Nephron progenitor cell (in vitro differentiated cells): ENCODE measurements around the gene NTSR2.

Experiments used
- DNase-seq: peaks from one replicate; pipeline ENCODE4 v3.0.0; 2021
- H3K27ac Mint-ChIP-seq: 2 replicates; pipeline ENCODE4 v1.8.0; 2021; ENCODE audit warnings: mild to moderate bottlenecking, moderate library complexity, mixed read lengths
- H3K27me3 Mint-ChIP-seq: 2 replicates; pipeline ENCODE4 v1.8.0; 2021; ENCODE audit warnings: mild to moderate bottlenecking, low read depth, mixed read lengths; ENCODE audit not compliant: poor library complexity
- H3K36me3 Mint-ChIP-seq: 2 replicates; pipeline ENCODE4 v1.8.0; 2021; ENCODE audit warnings: low read depth, mixed read lengths
- H3K4me1 Mint-ChIP-seq: 2 replicates; pipeline ENCODE4 v1.8.0; 2021; ENCODE audit warnings: mixed read lengths
- H3K4me3 Mint-ChIP-seq: 2 replicates; pipeline ENCODE4 v1.8.0; 2021; ENCODE audit warnings: mild to moderate bottlenecking, moderate library complexity, mixed read lengths
- H3K9me3 Mint-ChIP-seq: 2 replicates; pipeline ENCODE4 v1.8.0; 2021; ENCODE audit warnings: mild to moderate bottlenecking, moderate library complexity, mixed read lengths
- TF ChIP-seq, protein P1 (sequence below): fragments of 200-600 bp; sonication (generic); IDR thresholded peaks from 2 replicates; pipeline ENCODE4 v1.5.0; 2021; ENCODE audit warnings: antibody characterized with exemption

The NTSR2 gene

DNA sequence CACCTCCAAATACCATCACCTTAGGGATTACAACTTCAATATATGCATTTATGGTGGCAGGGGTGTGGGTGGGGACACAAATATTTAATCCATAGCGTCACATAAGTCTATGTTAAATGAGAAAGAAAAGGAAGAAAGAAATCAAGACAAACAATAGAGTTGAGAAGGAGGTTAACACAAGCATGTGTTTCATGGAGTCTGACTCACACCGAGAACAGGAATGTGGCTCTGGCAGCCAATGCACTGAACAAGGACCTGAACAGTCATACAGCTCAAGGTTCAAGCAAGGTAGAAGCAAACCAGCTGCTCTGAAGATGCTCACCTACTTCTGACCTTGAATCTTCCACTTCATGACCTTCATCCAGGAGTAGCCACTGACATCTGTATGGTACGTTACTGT is 40.2 kb upstream of the NTSR2 start:
- H3K4me3 Mint-ChIP-seq, result no peak overlapping the region
- H3K27ac Mint-ChIP-seq, result no peak overlapping the region
- TF ChIP-seq, protein P1, sequence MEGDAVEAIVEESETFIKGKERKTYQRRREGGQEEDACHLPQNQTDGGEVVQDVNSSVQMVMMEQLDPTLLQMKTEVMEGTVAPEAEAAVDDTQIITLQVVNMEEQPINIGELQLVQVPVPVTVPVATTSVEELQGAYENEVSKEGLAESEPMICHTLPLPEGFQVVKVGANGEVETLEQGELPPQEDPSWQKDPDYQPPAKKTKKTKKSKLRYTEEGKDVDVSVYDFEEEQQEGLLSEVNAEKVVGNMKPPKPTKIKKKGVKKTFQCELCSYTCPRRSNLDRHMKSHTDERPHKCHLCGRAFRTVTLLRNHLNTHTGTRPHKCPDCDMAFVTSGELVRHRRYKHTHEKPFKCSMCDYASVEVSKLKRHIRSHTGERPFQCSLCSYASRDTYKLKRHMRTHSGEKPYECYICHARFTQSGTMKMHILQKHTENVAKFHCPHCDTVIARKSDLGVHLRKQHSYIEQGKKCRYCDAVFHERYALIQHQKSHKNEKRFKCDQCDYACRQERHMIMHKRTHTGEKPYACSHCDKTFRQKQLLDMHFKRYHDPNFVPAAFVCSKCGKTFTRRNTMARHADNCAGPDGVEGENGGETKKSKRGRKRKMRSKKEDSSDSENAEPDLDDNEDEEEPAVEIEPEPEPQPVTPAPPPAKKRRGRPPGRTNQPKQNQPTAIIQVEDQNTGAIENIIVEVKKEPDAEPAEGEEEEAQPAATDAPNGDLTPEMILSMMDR, result no peak
- H3K27me3 Mint-ChIP-seq, result peaks cover 11% of the 10 kb centered on the region
- DNase-seq, result no peak
- peaks cover 5% of the 10 kb centered on the region for H3K9me3 Mint-ChIP-seq
- peaks cover 8% of the 10 kb centered on the region for H3K4me1 Mint-ChIP-seq
- H3K36me3 Mint-ChIP-seq, result no peaks in the 10 kb centered on the region

DNA sequence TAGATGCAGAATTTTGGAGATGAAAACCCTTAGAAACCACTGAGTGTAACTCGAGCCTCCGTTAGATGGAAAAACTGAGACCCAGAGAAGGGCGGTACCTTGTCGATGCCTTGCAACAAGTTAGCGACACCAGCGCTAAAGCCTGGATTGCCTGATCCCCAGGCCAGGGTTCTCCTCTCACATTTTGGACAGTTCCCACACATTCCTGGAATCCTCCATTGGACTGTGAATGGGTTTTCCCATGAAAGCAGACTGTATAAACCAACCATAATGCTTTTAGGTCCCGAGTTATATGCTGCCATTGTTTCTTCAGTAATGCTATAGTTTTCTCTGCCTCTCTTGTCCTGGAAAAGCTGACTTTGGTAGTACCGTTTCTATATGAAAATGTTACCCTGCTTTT is 39.3 kb upstream of the NTSR2 start:
- H3K27ac Mint-ChIP-seq, result no peak overlapping the region
- no peak overlapping the region for H3K4me3 Mint-ChIP-seq
- no peak for DNase-seq
- H3K27me3 Mint-ChIP-seq, result peaks cover 7% of the 10 kb centered on the region
- peaks cover 2% of the 10 kb centered on the region for H3K4me1 Mint-ChIP-seq
- peaks cover 6% of the 10 kb centered on the region for H3K9me3 Mint-ChIP-seq
- no peaks in the 10 kb centered on the region for H3K36me3 Mint-ChIP-seq
- TF ChIP-seq, protein P1, result no peak

DNA sequence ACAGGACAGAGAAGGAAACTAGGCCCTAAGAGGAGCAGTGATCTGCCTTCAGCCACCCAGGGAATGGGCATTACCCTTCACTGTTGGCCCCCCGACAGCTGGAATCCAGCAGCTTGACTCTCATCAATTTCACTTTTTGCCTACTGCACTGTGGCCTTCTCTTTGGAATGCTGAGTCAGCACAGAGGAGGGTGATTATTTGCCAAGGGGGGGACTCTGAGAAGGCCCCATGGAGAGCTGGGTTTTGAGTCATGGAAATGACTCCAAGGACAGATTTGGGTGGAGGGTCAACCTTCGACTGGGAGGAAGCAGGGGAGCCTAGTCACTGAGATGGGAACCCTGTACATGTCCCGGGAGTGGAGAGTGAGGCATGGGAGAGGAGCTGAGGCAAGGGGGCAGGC is 38.1 kb upstream of the NTSR2 start:
- Mint-ChIP-seq H3K27ac (no peak overlapping the region), H3K9me3 (peaks cover 6% of the 10 kb centered on the region), H3K4me1 (no peaks in the 10 kb centered on the region), H3K36me3 (no peaks in the 10 kb centered on the region), H3K27me3 (peaks cover 7% of the 10 kb centered on the region), H3K4me3 (no peak overlapping the region)
- TF ChIP-seq, protein P1, result no peak
- DNase-seq, result no peak

DNA sequence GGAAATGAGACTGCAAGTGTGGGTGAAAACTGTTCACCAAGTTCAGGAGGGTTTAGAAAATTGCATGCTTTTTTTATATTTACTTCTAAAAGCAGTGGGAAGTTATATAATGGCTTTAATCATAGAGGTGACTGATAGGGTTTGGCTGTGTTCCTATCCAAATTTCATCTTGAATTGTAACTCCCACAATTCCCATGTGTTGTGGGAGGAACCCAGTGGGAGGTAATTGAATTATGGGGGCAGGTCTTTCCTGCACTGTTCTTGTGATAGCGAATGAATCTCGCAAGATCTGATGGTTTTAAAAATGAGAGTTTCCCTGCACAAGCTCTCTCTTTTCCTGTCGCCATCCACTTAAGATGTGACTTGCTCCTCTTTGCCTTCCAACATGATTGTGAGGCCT is 35.7 kb upstream of the NTSR2 start:
- no peak overlapping the region for H3K27ac Mint-ChIP-seq
- TF ChIP-seq, protein P1, result no peak
- H3K4me3 Mint-ChIP-seq, result no peak overlapping the region
- no peaks in the 10 kb centered on the region for H3K4me1 Mint-ChIP-seq
- no peak for DNase-seq
- H3K9me3 Mint-ChIP-seq, result peaks cover 6% of the 10 kb centered on the region
- H3K27me3 Mint-ChIP-seq, result peaks cover 3% of the 10 kb centered on the region
- H3K36me3 Mint-ChIP-seq, result no peaks in the 10 kb centered on the region

DNA sequence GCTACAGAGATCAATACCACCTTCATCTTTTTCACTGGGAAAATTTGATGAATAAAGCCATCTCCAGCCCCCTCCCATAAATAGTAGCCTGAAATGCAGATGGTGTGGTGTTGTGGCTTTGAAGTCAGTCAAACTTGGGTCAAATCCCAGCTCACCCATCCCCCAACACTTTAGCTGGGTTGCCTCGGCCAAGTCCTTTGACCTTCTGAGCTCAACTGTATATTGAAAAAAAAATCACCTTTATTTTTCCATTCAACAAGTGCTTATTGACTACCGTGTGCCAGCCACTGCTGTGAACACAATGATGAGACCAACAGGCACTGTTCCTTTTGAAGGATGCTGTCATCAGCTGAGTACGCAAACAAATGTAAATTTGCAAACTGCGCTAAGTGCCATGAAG is 35.1 kb upstream of the NTSR2 start:
- Mint-ChIP-seq H3K36me3 (no peaks in the 10 kb centered on the region), H3K27ac (no peak overlapping the region), H3K4me3 (no peak overlapping the region), H3K4me1 (no peaks in the 10 kb centered on the region), H3K27me3 (peaks cover 3% of the 10 kb centered on the region), H3K9me3 (peaks cover 6% of the 10 kb centered on the region)
- TF ChIP-seq, protein P1, result no peak
- no peak for DNase-seq

DNA sequence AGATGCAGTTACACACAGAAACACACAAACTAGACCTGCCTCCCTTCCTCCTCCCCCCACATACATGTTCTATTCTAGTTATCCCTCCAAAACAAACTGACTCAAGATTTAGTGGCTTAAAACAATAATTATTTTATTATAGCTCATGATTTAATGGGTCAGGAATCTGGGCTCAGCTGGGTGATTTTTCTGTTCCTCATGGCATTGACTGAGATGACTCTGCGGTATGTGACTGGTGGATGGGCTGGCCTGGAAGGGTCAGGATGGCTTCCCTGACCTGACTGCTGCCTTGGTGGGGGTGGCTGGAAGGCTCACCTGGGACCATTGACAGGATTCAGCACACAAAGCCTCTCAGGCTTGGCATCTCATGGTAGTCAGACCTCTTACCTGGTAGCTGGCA is 33.7 kb upstream of the NTSR2 start:
- H3K4me1 Mint-ChIP-seq, result peaks cover 11% of the 10 kb centered on the region
- TF ChIP-seq, protein P1, result no peak
- H3K27ac Mint-ChIP-seq, result no peak overlapping the region
- no peaks in the 10 kb centered on the region for H3K36me3 Mint-ChIP-seq
- H3K4me3 Mint-ChIP-seq, result no peak overlapping the region
- peaks cover 6% of the 10 kb centered on the region for H3K9me3 Mint-ChIP-seq
- peaks cover 6% of the 10 kb centered on the region for H3K27me3 Mint-ChIP-seq
- no peak for DNase-seq
